Activated T-helper 17 cell treated with anti-CD3 and anti-CD28 coated beads, Interleukin-2, amount 50 U/mL, for 72 hours (primary cell): Measurements from ENCODE around the gene CIB2. TPM values are rescaled to one million over a fixed set of nuclear protein-coding genes. Genes with fewer than 3 reads are reported as not detected.

ENCODE experiments used
- ATAC-seq: fragments of 150-1000 bp; cut with Tn5 transposase; replicated peaks from 2 replicates; pipeline ENCODE4 v1.10.0; 2021; ENCODE audit warnings: mild to moderate bottlenecking, moderate library complexity
- H3K27ac Mint-ChIP-seq: one replicate; pipeline ENCODE4 v1.8.0; 2022; ENCODE audit warnings: mixed read lengths
- H3K27me3 Mint-ChIP-seq: one replicate; pipeline ENCODE4 v1.8.0; 2022; ENCODE audit warnings: mixed read lengths
- H3K36me3 Mint-ChIP-seq: one replicate; pipeline ENCODE4 v1.8.0; 2022; ENCODE audit warnings: low read depth, mild to moderate bottlenecking, mixed read lengths
- H3K4me1 Mint-ChIP-seq: one replicate; pipeline ENCODE4 v1.8.0; 2022; ENCODE audit warnings: mixed read lengths
- H3K4me3 Mint-ChIP-seq: one replicate; pipeline ENCODE4 v1.8.0; 2022; ENCODE audit warnings: mild to moderate bottlenecking, mixed read lengths
- H3K9me3 Mint-ChIP-seq: one replicate; pipeline ENCODE4 v1.8.0; 2022; ENCODE audit warnings: mixed read lengths
- total RNA-seq, 2 donors: library from RNA; stranded (reverse); gene quantifications; one replicate each; pipeline ENCODE4 v1.2.3, GENCODE V29; 2022

Gene CIB2
- total RNA-seq, 2 donors from 2014 or later = 0.65 to 1.7 TPM

DNA sequence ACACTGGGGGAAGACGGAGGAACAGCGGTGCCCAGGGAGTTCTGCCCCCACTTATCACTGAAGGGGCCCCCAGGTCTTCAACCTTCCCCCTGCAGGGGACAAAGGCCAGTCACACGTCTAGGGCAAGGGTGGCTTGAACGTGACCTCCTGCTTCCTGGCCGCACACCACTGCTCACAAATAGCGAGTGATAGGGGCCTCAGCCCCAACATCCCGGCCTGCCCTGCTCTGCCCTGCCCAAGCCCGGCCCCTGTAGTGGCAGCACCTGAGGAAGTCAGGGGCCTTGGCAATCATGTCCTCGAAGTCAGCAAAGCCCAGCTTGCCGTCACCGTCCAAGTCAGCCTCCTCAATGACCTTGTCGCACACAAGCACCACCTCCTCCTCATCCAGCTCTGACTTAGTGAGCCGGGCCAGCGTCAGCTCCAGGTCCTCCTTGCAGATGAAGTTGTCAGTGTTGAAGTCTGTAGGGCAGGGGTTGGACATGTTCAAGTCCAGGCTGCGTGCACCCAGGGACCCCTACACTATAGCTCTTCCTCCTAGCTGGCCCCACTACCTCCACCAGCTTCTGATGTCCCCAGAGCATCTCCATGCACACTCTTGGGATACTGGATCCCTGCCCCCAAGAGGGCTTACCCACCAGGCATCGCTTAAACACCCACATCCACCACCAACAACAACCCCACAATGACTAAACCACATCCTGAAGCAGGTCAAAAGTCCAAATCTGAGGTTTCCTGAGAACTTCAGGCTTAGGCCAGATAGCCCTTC, 25.6 kb downstream of the CIB2 start:
- Mint-ChIP-seq H3K36me3 (no peaks in the 10 kb centered on the region), H3K4me1 (peaks cover 31% of the 10 kb centered on the region), H3K27me3 (no peaks in the 10 kb centered on the region), H3K4me3 (peak overlapping the region; percentile 71), H3K27ac (peak overlapping the region; percentile 74), H3K9me3 (no peaks in the 10 kb centered on the region)
- no peak for ATAC-seq

DNA sequence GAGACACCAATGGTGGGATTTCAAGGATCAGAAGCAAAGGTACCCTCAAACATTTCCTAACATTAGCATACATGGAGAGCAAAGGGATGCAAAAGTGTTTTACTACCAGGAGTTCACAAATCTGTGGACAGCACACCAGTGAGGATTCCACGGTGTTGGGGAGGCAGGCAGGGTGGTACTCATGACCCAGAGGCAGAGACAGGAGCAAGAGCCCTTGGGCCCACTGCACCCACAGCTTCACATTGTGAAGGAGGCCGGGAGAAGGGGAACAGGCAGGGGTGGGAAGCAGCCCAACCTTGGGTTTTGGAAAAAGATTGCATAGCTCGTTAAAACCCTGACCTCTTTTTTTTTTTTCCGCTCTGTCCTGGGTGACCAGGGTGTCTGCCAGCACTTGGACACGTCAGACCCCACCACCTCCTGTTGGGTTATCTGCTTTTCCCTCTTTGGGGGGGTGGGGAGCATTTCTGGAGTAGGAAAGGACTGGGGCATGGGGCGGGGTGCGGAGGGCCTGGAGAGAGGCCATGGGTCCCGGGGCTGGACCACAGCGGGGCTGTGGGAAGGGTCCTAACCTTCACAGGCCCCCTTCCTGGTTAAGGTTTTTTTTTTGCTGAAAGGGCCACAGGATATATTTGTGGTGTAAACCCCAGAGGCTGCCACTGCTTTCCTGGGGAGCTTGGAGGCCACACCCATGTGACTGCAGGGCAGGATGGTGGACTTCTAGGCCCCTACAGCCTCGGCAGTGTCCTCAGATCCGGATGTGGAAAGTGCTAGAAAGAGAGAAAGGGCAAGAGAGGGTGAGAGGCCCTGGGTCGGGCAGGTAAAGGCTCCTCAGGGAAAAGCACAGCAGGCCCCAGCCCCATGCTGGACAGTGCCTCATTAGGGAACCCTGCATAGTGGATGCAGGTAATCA, 26.4 kb downstream of the CIB2 start:
- Mint-ChIP-seq H3K27ac (peak overlapping the region; percentile 92), H3K9me3 (no peaks in the 10 kb centered on the region), H3K27me3 (no peaks in the 10 kb centered on the region), H3K4me1 (peaks cover 34% of the 10 kb centered on the region), H3K4me3 (peak overlapping the region; percentile 71), H3K36me3 (no peaks in the 10 kb centered on the region)
- no peak for ATAC-seq

DNA sequence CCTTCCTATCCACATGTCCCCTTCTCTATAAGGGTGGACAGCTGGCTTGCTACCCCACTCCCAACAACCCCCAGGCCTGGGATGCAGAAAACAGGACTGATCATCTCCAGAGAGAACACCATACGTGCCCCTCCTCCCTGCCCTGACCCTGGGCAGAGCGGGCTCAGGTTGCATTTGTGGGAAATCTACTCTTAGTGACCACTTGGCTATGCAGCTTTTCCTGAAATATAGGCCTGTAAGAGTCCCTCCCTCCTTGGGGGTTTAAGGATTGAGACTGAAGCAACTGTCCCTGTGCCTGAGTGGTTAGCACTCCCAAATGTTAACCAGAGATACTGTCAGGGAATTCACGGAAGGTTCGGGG, 27.1 kb downstream of the CIB2 start:
- Mint-ChIP-seq H3K9me3 (no peaks in the 10 kb centered on the region), H3K4me3 (peak overlapping the region; percentile 71), H3K27me3 (no peaks in the 10 kb centered on the region), H3K36me3 (no peaks in the 10 kb centered on the region), H3K4me1 (peaks cover 36% of the 10 kb centered on the region), H3K27ac (peak overlapping the region; percentile 92)
- peak; percentile 30 for ATAC-seq

DNA sequence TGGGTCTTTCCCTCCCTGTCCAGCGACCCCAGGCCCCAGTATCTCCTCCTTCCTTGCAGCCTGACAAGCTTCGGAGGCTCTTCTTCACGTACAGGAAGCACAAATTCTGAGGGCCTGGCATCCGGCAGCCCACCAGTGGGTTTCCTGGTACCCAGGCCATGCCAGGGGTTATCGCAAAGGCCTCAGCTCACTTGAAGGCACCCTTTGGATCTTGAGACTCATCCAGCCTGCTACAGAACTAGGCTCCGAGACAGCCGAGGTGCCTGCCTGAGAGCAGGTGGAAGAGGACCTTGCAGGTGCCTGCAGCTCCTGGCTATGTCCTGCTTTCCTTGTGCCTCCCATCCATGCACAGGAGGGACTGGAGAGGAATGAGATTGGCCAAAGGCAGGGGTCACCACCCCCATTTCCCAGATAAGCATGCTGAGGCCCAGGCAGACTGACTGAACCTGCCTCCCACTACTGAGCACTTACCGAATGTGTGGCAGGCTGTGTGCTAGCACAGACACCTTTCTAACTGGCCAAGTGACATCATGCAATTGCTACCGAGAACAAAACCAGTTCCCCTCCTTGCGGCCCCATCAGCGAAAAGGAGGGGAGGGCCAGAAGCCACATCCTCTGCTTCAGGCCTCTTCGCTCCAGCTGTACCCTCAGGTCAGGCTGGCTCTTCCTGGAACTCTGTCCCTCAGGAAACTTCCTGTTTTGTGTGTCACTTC, 27.7 kb downstream of the CIB2 start:
- no peaks in the 10 kb centered on the region for H3K9me3 Mint-ChIP-seq
- peak overlapping the region; percentile 71 for H3K4me3 Mint-ChIP-seq
- peak overlapping the region; percentile 92 for H3K27ac Mint-ChIP-seq
- peaks cover 36% of the 10 kb centered on the region for H3K4me1 Mint-ChIP-seq
- H3K36me3 Mint-ChIP-seq = no peaks in the 10 kb centered on the region
- peak; percentile 93 for ATAC-seq
- H3K27me3 Mint-ChIP-seq = no peaks in the 10 kb centered on the region

DNA sequence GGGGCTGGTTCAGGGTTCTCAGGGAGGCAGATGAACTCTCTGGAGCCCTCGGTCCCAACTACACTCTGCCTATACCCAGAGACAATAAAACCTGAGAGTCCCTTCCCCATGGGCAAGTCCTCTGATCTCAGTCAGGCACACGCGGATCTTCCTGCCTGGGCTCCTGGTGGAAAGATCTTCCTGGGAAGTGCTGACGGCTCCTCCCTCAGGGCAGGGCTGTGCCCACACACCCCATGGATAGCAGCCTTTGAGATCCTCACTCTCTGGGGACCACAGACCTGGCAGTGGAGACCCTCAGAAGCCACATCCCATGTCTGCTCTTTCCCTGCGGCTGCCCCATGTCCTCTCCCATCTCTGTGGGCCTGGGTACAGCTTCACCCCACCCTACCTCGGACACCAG, 28.5 kb downstream of the CIB2 start:
- no peaks in the 10 kb centered on the region for H3K9me3 Mint-ChIP-seq
- H3K27me3 Mint-ChIP-seq = no peaks in the 10 kb centered on the region
- peaks cover 36% of the 10 kb centered on the region for H3K4me1 Mint-ChIP-seq
- H3K27ac Mint-ChIP-seq = peak overlapping the region; percentile 92
- H3K4me3 Mint-ChIP-seq = no peak overlapping the region
- no peak for ATAC-seq
- H3K36me3 Mint-ChIP-seq = no peaks in the 10 kb centered on the region

DNA sequence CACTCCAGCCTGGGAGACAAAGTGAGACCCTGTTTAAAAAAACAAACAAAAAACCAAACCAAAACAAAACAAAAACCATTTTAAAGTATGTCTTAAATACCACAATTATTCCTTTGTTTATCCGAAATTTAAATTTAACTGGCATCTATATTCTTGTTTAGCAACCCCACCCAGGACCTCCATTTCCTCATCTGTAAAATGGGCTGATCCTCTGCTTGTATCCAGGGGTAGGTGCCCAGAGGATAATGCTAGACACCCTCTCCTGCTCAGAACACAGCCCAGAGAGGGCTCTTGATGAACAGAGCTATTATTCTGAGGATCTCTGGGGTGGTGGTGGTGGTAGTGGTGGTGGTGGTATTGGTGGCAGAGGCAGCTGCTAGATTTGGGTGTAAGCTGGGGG, 29.0 kb downstream of the CIB2 start:
- peaks cover 36% of the 10 kb centered on the region for H3K4me1 Mint-ChIP-seq
- no peaks in the 10 kb centered on the region for H3K9me3 Mint-ChIP-seq
- no peaks in the 10 kb centered on the region for H3K27me3 Mint-ChIP-seq
- ATAC-seq = no peak
- H3K36me3 Mint-ChIP-seq = no peaks in the 10 kb centered on the region
- H3K27ac Mint-ChIP-seq = peak overlapping the region; percentile 92
- H3K4me3 Mint-ChIP-seq = no peak overlapping the region

DNA sequence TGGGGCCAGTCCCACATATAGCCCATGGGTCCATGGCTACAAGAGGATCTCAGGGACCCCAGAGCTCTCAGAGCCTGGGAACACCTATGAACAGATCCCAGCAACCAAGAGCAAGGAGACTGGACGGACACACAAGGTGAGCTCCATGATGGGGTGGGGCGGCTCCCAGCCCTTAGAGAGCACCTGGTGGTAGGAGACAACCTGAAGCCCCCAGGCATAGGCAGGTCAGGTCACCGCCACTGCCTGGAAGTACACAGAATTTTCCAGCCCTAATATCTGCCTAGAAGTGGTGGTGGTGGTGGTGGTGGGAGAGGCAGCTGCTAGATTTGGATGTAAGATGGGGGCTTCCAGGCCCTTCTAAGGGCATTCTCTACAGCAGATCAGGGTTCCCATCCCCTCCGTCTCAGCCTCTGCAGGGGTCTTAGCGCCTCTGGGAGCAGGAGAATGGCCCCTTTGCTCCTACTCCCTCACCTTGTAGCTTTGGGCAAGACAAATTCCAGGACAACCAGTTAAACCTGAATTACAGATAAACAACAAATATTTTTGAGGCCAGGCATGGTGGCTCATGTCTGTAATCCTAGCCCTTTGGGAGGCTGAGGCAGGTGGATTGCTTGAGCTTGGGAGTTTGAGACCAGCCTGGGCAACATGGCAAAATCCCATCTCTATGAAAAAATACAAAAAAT, 29.7 kb downstream of the CIB2 start:
- Mint-ChIP-seq H3K27ac (no peak overlapping the region), H3K36me3 (no peaks in the 10 kb centered on the region), H3K4me3 (no peak overlapping the region), H3K27me3 (no peaks in the 10 kb centered on the region), H3K4me1 (peaks cover 36% of the 10 kb centered on the region), H3K9me3 (no peaks in the 10 kb centered on the region)
- no peak for ATAC-seq

DNA sequence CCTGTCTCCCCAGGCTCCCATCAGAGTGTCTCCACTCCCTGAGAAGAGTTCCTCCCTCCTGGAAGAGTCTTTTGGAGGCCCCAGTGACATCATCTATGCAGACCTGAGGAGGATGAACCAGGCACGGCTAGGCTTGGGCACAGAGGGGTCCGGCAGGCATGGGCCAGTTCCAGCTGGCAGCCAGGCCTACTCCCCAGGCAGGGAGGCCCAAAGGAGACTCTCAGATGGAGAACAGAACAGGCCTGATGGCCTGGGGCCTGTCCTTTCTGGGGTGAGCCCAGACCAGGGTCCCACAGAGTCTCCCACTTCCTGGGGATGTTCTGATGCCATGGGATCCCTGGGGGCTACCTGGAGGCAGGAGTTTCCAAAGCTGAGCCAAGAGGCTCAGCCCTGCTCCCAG, 30.4 kb downstream of the CIB2 start:
- no peak for ATAC-seq
- no peaks in the 10 kb centered on the region for H3K27me3 Mint-ChIP-seq
- H3K4me1 Mint-ChIP-seq = peaks cover 29% of the 10 kb centered on the region
- no peak overlapping the region for H3K4me3 Mint-ChIP-seq
- no peaks in the 10 kb centered on the region for H3K9me3 Mint-ChIP-seq
- no peaks in the 10 kb centered on the region for H3K36me3 Mint-ChIP-seq
- no peak overlapping the region for H3K27ac Mint-ChIP-seq

DNA sequence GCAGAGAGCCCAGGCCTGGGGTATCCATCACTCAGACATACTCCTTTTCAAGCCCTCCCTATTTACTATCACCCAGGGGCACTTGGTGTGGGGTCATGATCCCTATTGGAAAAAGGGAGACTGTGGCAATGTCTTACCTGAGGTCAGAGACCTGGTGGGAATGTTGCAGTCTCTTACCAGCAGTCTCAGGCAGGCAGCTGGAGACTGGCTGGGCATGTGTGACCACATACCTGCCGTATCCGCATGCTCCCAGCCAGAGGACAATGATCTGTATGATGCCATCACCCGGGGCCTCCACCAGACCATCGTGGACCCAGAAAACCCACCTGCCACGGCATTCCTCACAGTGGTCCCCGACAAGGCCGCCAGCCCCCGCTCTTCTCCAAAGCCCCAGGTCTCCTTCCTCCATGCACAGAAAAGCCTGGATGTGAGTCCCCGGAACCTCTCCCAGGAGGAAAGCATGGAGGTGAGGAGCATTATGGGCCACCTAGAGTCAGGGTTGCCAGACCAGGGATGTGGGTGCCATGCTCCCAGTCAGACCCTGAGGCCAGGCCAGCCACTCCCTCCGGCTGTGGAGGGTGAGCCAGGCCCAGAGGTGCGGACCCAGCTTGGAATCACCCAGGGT, 33.0 kb downstream of the CIB2 start:
- peaks cover 8% of the 10 kb centered on the region for H3K4me1 Mint-ChIP-seq
- H3K9me3 Mint-ChIP-seq = no peaks in the 10 kb centered on the region
- ATAC-seq = no peak
- H3K27me3 Mint-ChIP-seq = no peaks in the 10 kb centered on the region
- no peak overlapping the region for H3K27ac Mint-ChIP-seq
- H3K36me3 Mint-ChIP-seq = no peaks in the 10 kb centered on the region
- no peak overlapping the region for H3K4me3 Mint-ChIP-seq

DNA sequence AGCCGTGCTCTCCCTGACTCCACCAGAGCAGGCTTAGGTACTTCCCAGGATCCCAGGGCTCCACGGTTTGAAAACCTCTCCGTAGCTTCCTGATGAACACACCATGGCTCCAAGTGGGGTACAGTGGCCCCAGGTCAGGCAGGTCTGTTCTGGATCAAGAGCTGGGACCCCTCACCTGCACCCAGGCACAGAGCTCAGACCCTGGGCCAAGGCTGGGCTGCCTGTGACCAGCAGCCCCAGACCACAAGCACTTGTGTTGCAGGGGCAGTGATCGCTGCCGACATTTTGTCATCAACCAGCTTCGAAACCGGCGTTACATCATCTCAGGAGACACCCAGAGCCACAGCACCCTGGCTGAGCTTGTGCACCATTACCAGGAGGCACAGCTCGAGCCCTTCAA, 33.6 kb downstream of the CIB2 start:
- H3K27ac Mint-ChIP-seq = no peak overlapping the region
- no peaks in the 10 kb centered on the region for H3K36me3 Mint-ChIP-seq

DNA sequence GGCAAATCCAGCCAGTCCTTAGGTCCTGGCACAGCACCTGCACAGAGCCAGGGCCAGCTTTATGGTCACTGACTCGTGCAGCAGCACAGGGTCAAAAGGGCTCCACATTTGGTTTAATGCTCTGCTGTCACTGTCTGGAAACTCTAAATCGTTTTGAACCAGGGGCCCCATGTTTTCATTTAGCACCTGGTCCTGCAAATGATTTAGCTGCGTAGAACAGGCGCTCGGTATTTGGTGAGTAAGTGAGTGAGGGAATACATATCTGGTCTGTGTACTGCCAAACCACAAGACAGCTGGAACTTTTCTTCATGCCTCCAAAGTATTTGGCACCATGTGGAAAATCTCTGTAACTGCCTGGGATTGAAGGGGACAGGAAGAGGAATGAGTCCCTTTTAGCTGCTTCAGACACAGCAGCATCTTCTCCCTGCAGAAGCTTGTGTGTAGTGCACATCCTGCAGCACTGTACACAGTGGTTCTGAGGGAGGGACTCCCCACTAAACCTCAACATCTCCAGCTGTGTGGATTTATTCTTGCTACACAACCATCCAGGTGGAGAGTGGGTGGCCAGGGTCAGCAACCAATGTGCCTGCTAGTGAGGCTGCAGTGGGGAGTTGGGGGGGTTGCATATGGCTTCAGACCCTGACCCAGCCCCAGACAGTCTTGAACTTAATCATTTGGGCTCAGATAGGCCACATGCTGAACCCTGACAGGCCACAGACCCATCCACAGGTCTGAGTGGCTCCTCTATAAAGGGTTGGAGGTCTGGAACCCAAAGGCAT, 37.8 kb downstream of the CIB2 start:
- ATAC-seq = no peak
- no peaks in the 10 kb centered on the region for H3K9me3 Mint-ChIP-seq
- no peak overlapping the region for H3K4me3 Mint-ChIP-seq
- H3K4me1 Mint-ChIP-seq = no peaks in the 10 kb centered on the region
- H3K27ac Mint-ChIP-seq = no peak overlapping the region
- H3K27me3 Mint-ChIP-seq = no peaks in the 10 kb centered on the region
- H3K36me3 Mint-ChIP-seq = no peaks in the 10 kb centered on the region

More for the DNA sequence above, 33.6 kb downstream of the CIB2 start:
- Mint-ChIP-seq H3K27me3 (no peaks in the 10 kb centered on the region), H3K4me1 (peaks cover 5% of the 10 kb centered on the region), H3K9me3 (no peaks in the 10 kb centered on the region), H3K4me3 (no peak overlapping the region)
- ATAC-seq = no peak

DNA sequence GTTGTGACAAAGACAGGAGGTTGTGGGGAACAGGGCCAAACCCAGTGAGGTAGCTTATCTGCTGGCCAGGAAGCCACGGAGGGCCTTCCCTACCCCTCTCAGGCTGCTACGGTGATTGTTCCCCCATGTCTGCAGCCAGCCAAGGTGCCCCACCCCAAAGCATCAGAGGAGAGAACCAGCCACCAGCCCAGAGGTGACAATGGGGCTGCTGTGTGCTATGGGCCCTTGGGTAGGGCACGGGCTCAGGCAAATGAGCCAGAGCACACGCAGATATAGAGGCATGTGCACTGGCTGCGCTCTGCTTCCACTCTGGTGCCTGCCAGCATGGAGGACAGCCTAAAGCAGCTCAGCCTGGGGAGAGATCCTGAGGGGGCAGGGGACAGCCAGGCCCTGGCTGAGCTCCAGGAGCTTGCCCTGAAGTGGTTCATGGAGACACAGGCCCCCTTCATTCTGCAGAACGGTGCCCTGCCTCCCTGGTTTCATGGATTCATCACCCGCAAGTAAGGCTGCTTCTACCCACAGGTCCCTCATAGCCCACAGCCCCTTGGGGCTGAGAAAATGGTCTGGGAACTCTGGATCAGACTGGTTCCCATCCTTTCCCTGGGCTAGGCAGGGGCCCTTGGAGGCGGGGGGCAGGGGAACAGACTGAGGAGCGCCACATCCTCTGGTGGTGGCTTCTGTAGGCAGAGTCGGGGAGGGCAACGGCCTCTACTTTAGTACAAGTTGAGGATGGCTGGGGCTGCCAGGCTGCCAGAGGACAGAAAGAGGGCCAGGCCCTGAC, 38.8 kb downstream of the CIB2 start, which contains the start of gene SH2D7:
Gene SH2D7, plus strand, starts transcription at position 301 of the 781 bp plus-strand sequence. Its CDS starts 24 bp downstream, at position 325.
- Mint-ChIP-seq H3K4me3 (no peak within 1 kb of the TSS), H3K4me1 (no peaks in the 10 kb centered on the region), H3K27me3 (no peaks in the 10 kb centered on the region), H3K9me3 (no peaks in the 10 kb centered on the region), H3K36me3 (no peaks in the 10 kb centered on the region), H3K27ac (no peak within 1 kb of the TSS)
- no peak for ATAC-seq
